Esophagus muscularis mucosa (tissue), 3 donors: ENCODE measurements around the gene ORMDL3.

Experiments
- CTCF ChIP-seq, 3 experiments: fragments of 200-600 bp in 2 of 3; fragments of 450-650 bp in 1 of 3; sonication (generic) in 2 of 3; IDR thresholded peaks; one replicate each; pipeline ENCODE4 v1.5.1; 2017 to 2019; ENCODE audit warnings: antibody characterized with exemption in 3 of 3, mild to moderate bottlenecking in 2 of 3, moderate library complexity in 1 of 3
- POLR2A ChIP-seq: fragments of 450-650 bp; IDR thresholded peaks from one replicate; pipeline ENCODE4 v1.6.1; 2017; ENCODE audit warnings: antibody characterized with exemption, moderate library complexity, mild to moderate bottlenecking, low read depth

- TF ChIP-seq CTCF (IDR thresholded peaks at IDR 0.05) (no peak), POLR2A (no peak)
Measured at GRCh38 chr17:39937447-39937846, 10.0 kb upstream of the ORMDL3 start.
